B cell (primary cell): ENCODE data around the gene CHRNA4. TPM values are rescaled to one million over a fixed set of nuclear protein-coding genes. Genes with fewer than 3 reads are reported as not detected.

Experiments
- ATAC-seq: fragments of 200-7000 bp; cut with Tn5 transposase; one replicate; pipeline ENCODE4 v1.10.0; 2021; ENCODE audit warnings: low read depth, mild to moderate bottlenecking, moderate number of reproducible peaks, moderate library complexity
- CTCF ChIA-PET: fragments of 350-600 bp; sonication (Branson Sonifier 250); formaldehyde crosslinking; loops from one replicate; lab custom pipeline; 2021; ENCODE audit warnings: antibody characterized with exemption, inconsistent platforms; lab: Charles Lee
- POLR2A ChIA-PET: fragments of 350-600 bp; sonication (Branson Sonifier 250); formaldehyde crosslinking; loops from one replicate; lab custom pipeline; 2021; ENCODE audit warnings: antibody characterized with exemption; lab: Charles Lee
- DNase-seq: peaks from one replicate; pipeline ENCODE4 v3.0.0; 2013
- H2AFZ ChIP-seq: 2 replicates; pipeline ENCODE4 v1.6.1; 2012; ENCODE audit warnings: mild to moderate bottlenecking, low read depth, low read length; ENCODE audit not compliant: insufficient read depth, poor library complexity, severe bottlenecking
- H3K27ac ChIP-seq, 2 donors: 1 replicate in 1 of 2; 2 replicates in 1 of 2; pipeline ENCODE4 v1.5.1; 2012 to 2013; ENCODE audit warnings: low read length in 2 of 2, mild to moderate bottlenecking in 2 of 2, moderate library complexity in 1 of 2
- H3K27me3 ChIP-seq, 4 experiments: fragments of 200-600 bp in 1 of 4; sonication (generic) in 1 of 4; replicated peaks in 1 of 4; 1 replicate in 2 of 4; 2 replicates in 2 of 4; pipeline versions ENCODE4 v1.6.1 to v1.7.0; 2013 to 2016; ENCODE audit warnings: low read length in 3 of 4, mild to moderate bottlenecking in 2 of 4, mixed read lengths in 1 of 4, moderate library complexity in 1 of 4; ENCODE audit not compliant: insufficient read depth in 4 of 4, control insufficient read depth in 3 of 4; ENCODE audit errors: control extremely low read depth in 1 of 4
- H3K36me3 ChIP-seq, 2 experiments: replicated peaks in 1 of 2; 1 replicate in 1 of 2; 2 replicates in 1 of 2; pipeline versions ENCODE4 v1.6.1 to v1.7.1; 2013; ENCODE audit warnings: low read length in 1 of 2; ENCODE audit not compliant: insufficient read depth in 2 of 2, control insufficient read depth in 1 of 2; ENCODE audit errors: control extremely low read depth in 1 of 2, extremely low read depth in 1 of 2
- H3K4me1 ChIP-seq, 2 donors: fragments of 200-600 bp in 1 of 2; sonication (generic) in 1 of 2; 1 replicate in 1 of 2; 2 replicates in 1 of 2; pipeline versions ENCODE4 v1.5.1 to v1.6.1; 2013 to 2017; ENCODE audit warnings: low read length in 2 of 2; ENCODE audit not compliant: control insufficient read depth in 2 of 2, insufficient read depth in 2 of 2
- H3K4me2 ChIP-seq: replicated peaks from 2 replicates; pipeline ENCODE3; 2012; ENCODE audit warnings: mild to moderate bottlenecking, low read depth, low read length; ENCODE audit not compliant: poor library complexity, severe bottlenecking
- H3K4me3 ChIP-seq, 5 experiments: fragments of 200-600 bp in 1 of 5; sonication (generic) in 1 of 5; 1 replicate in 3 of 5; 2 replicates in 2 of 5; pipeline versions ENCODE4 v1.5.1 to v1.7.0; 2011 to 2016; ENCODE audit warnings: low read length in 4 of 5, mild to moderate bottlenecking in 4 of 5, low read depth in 2 of 5, control low read depth in 1 of 5, moderate library complexity in 1 of 5; ENCODE audit not compliant: insufficient read depth in 1 of 5; ENCODE audit errors: control extremely low read depth in 1 of 5, extremely low read depth in 1 of 5
- H3K79me2 ChIP-seq: fragments of 200-600 bp; sonication (generic); one replicate; pipeline ENCODE4 v1.6.0; 2016; ENCODE audit warnings: low read length; ENCODE audit not compliant: control insufficient read depth, insufficient read depth
- H3K9ac ChIP-seq: fragments of 200-600 bp; sonication (generic); 2 replicates; pipeline ENCODE4 v1.6.1; 2017; ENCODE audit warnings: mild to moderate bottlenecking, low read length, moderate library complexity
- H3K9me3 ChIP-seq, 3 donors: one replicate each; pipeline versions ENCODE4 v1.6.1 to v1.7.1; 2013; ENCODE audit warnings: low read length in 2 of 3; ENCODE audit not compliant: control insufficient read depth in 2 of 3, insufficient read depth in 1 of 3; ENCODE audit errors: control extremely low read depth in 1 of 3
- H4K20me1 ChIP-seq: 2 replicates; pipeline ENCODE4 v1.6.0; 2012; ENCODE audit warnings: mild to moderate bottlenecking, low read length; ENCODE audit not compliant: insufficient read depth, control insufficient read depth, poor library complexity, severe bottlenecking
- H3K27ac Mint-ChIP-seq: one replicate; pipeline ENCODE4 v1.8.0; 2021; ENCODE audit warnings: mixed read lengths
- H3K27me3 Mint-ChIP-seq: one replicate; pipeline ENCODE4 v1.8.0; 2021; ENCODE audit warnings: mixed read lengths
- H3K4me1 Mint-ChIP-seq: one replicate; pipeline ENCODE4 v1.8.0; 2021; ENCODE audit warnings: mixed read lengths
- H3K4me3 Mint-ChIP-seq: one replicate; pipeline ENCODE4 v1.8.0; 2021; ENCODE audit warnings: mixed read lengths
- H3K9me3 Mint-ChIP-seq: one replicate; pipeline ENCODE4 v1.8.0; 2022; ENCODE audit warnings: mixed read lengths; ENCODE audit not compliant: insufficient read depth
- EZH2 ChIP-seq: IDR thresholded peaks from 2 replicates; pipeline ENCODE4 v1.6.1; 2012; ENCODE audit warnings: borderline replicate concordance, low read depth, mild to moderate bottlenecking, moderate library complexity, low read length; ENCODE audit not compliant: insufficient read depth, poor library complexity, severe bottlenecking
- WGBS: methylation state at CpG from one replicate; pipeline ENCODE4 v1.1.5; 2013; ENCODE audit warnings: missing lambda C conversion rate; ENCODE audit not compliant: insufficient coverage; 5-methylcytosine and 5-hydroxymethylcytosine counted together
- intact Hi-C: fragments of 100-400 bp; cut with micrococcal nuclease; formaldehyde crosslinking; loops from one replicate; pipeline ENCODE4 v1.10.0; 2022
- polyA plus RNA-seq: library from polyadenylated mRNA; depleted of rRNA; stranded (reverse); fragments of >200 nt; gene quantifications from 2 replicates; pipeline ENCODE4 v1.2.3, GENCODE V29; 2012
- total RNA-seq, 2 donors: library from RNA; stranded (reverse); fragments of 120-200 nt in 1 of 2; gene quantifications; 1 replicate in 1 of 2; 2 replicates in 1 of 2; pipeline versions ENCODE4 v1.2.3 to v1.2.4, GENCODE V29; 2013 to 2022
- TF ChIP-seq, protein P1 (sequence below): fragments of 200-600 bp; IDR thresholded peaks from one replicate; pipeline ENCODE4 v1.8.0; 2022; ENCODE audit warnings: antibody characterized with exemption, mild to moderate bottlenecking

The CHRNA4 gene
- total and polyA plus RNA-seq, 2 donors (not counting 1 experiment from before 2014, with no cell fraction given) = not detected

DNA sequence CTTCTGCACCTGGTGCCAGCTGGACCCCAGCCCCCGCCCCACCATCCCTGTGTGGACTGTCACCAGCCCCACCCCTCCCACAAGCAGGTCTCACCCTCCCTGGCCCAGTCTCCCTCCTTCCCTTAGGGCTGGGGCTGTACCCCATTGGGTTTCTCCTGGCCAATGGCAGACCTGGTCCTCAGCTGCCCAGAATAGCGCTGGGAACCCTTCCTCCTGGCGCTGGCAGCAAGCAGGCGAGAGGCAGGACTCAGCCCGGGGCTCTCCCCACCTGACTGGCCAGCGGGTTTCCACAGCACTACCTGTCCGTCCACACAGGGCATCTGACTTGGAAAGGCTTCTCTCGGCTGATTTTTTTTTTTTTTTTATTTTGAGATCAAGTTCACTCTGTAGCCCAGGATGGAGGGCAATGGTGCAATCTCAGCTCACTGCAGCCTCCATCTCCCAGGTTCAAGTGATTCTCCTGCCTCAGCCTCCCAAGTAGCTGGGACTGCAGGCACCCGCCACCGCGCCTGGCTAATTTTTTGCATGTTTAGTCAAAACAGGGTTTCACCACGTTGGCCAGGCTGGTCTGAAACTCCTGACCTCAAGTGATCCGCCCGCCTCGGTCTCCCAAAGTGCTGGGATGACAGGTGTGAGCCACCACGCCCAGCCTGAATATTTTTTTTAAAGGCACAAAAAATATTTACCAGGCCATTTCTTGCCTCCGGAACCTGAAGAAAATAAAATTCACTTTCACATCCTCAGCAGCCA, 21.6 kb upstream of the CHRNA4 start:
- H3K36me3 ChIP-seq = no peaks in the 10 kb centered on the region
- H3K4me3 Mint-ChIP-seq = no peak overlapping the region
- H3K9me3 ChIP-seq = peaks cover 0 to 43% (median 16%) of the 10 kb centered on the region in 3 donors
- no peak overlapping the region for H3K9ac ChIP-seq
- WGBS = 66% methylated on average over 15 of the region's 17 CpGs
- no peaks in the 10 kb centered on the region for H3K79me2 ChIP-seq
- peaks cover 11% of the 10 kb centered on the region for H3K27me3 Mint-ChIP-seq
- no peak overlapping the region for H3K4me3 ChIP-seq
- H3K9me3 Mint-ChIP-seq = peaks cover 8% of the 10 kb centered on the region
- DNase-seq (no peak), ATAC-seq (no peak)
- no peaks in the 10 kb centered on the region for H3K4me1 Mint-ChIP-seq
- no peak overlapping the region for H3K27ac Mint-ChIP-seq
- H3K27ac ChIP-seq = no peak overlapping the region
- ChIA-PET CTCF (interaction anchor here (0.7 to 3.5 kb wide), 3 partner anchors 73 to 530 kb away, joined by 3 to 21 read pairs (median 15); no protein-coding TSS in a partner anchor), POLR2A (no interaction called here)
- peaks cover 0 to 16% (median 0%) of the 10 kb centered on the region in 4 experiments for H3K27me3 ChIP-seq
- no peak overlapping the region for H2AFZ ChIP-seq
- H4K20me1 ChIP-seq = no peaks in the 10 kb centered on the region
- TF ChIP-seq EZH2 = no peak
- TF ChIP-seq, protein P1, sequence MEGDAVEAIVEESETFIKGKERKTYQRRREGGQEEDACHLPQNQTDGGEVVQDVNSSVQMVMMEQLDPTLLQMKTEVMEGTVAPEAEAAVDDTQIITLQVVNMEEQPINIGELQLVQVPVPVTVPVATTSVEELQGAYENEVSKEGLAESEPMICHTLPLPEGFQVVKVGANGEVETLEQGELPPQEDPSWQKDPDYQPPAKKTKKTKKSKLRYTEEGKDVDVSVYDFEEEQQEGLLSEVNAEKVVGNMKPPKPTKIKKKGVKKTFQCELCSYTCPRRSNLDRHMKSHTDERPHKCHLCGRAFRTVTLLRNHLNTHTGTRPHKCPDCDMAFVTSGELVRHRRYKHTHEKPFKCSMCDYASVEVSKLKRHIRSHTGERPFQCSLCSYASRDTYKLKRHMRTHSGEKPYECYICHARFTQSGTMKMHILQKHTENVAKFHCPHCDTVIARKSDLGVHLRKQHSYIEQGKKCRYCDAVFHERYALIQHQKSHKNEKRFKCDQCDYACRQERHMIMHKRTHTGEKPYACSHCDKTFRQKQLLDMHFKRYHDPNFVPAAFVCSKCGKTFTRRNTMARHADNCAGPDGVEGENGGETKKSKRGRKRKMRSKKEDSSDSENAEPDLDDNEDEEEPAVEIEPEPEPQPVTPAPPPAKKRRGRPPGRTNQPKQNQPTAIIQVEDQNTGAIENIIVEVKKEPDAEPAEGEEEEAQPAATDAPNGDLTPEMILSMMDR = no peak
- intact Hi-C loops = no loop called here
- H3K4me2 ChIP-seq = no peak overlapping the region
- H3K4me1 ChIP-seq = no peaks in the 10 kb centered on the region

DNA sequence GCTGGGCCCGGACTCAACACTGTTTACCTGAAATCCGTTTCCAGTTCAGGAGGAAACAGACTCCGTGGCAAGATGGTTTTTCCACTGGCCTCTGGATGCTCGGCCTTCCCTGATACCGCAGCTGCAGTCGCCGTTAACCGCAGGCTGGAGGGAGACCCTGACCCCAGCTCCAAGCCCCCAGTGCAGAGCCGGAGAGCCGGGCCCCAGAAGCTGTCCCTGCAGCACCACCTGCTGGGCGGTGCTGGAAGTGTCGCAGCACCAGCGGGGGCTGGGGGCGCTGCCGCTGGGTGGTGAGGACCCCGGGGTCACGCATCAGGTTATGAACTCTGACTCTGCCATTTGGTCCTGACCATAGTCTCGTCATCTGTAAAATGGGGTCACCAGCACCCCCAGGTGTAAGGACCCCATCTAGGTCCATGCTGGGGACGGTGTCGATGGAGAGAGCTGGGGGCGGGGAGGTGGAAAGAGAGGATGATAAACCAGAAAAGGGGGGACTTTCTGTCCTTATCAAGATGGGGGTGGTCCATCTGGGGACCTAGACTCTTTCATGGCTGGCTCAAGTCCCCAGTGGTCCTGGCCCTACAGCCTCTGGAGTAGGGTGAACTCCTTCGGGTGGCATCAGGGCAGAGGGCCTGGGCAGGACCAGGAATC, 20.8 kb upstream of the CHRNA4 start:
- Mint-ChIP-seq H3K9me3 (peaks cover 6% of the 10 kb centered on the region), H3K27me3 (peaks cover 17% of the 10 kb centered on the region), H3K4me1 (no peaks in the 10 kb centered on the region), H3K4me3 (no peak overlapping the region), H3K27ac (no peak overlapping the region)
- 20% methylated on average over 21 of the region's 22 CpGs for WGBS
- H2AFZ ChIP-seq = no peak overlapping the region
- no peaks in the 10 kb centered on the region for H3K36me3 ChIP-seq
- H3K4me2 ChIP-seq = no peak overlapping the region
- H3K79me2 ChIP-seq = no peaks in the 10 kb centered on the region
- H3K27me3 ChIP-seq = peaks cover 0 to 23% (median 0%) of the 10 kb centered on the region in 4 experiments
- H3K9me3 ChIP-seq = peaks cover 0 to 36% (median 16%) of the 10 kb centered on the region in 3 donors
- ChIA-PET POLR2A (no interaction called here), CTCF (interaction anchor here (0.6 to 3.5 kb wide), 5 partner anchors 65 to 428 kb away, joined by 3 to 21 read pairs (median 4); partner anchors contain the start of gene BIRC7)
- H3K27ac ChIP-seq = no peak overlapping the region
- DNase-seq (peak; percentile 50), ATAC-seq (peak; percentile 36)
- H3K4me3 ChIP-seq = no peak overlapping the region
- intact Hi-C loops = no loop called here
- no peaks in the 10 kb centered on the region for H3K4me1 ChIP-seq
- no peaks in the 10 kb centered on the region for H4K20me1 ChIP-seq
- H3K9ac ChIP-seq = no peak overlapping the region
- TF ChIP-seq, protein P1 = peak; percentile 86
- TF ChIP-seq EZH2 = no peak
